Kidney capillary endothelial cell (primary cell): ENCODE measurements around the gene PRR33.

Experiments used
- DNase-seq: peaks from one replicate; pipeline ENCODE4 v3.0.0-alpha.2; 2018; ENCODE audit warnings: low spot score

PRR33 gene

GRCh38 chr11:1847006-1847735, 44.5 kb downstream of the PRR33 start:
- no peak for DNase-seq

- DNase-seq: no peak
Measured at GRCh38 chr11:1846453-1846932, 45.2 kb downstream of the PRR33 start.

GRCh38 chr11:1845561-1846452, 45.9 kb downstream of the PRR33 start:
- DNase-seq: no peak

- no peak for DNase-seq
Measured at GRCh38 chr11:1845095-1845429, 46.6 kb downstream of the PRR33 start.

GRCh38 chr11:1844221-1845094, 47.2 kb downstream of the PRR33 start:
- DNase-seq: peak; percentile 16

- no peak for DNase-seq
Measured at GRCh38 chr11:1843796-1844195, 47.9 kb downstream of the PRR33 start.

- DNase-seq: no peak
Measured at GRCh38 chr11:1843098-1843473, 48.6 kb downstream of the PRR33 start.

GRCh38 chr11:1842149-1843097, 49.3 kb downstream of the PRR33 start:
- no peak for DNase-seq

GRCh38 chr11:1841511-1842148, 50.1 kb downstream of the PRR33 start:
- no peak for DNase-seq

GRCh38 chr11:1840780-1841480, 50.8 kb downstream of the PRR33 start:
- no peak for DNase-seq

- DNase-seq: no peak
Measured at GRCh38 chr11:1839924-1840779, 51.5 kb downstream of the PRR33 start.

GRCh38 chr11:1839204-1839923, 52.3 kb downstream of the PRR33 start:
- no peak for DNase-seq

GRCh38 chr11:1838426-1839144, 53.1 kb downstream of the PRR33 start, which contains the start of gene TNNI2:
Gene TNNI2 (plus strand): TSS chr11:1838981. CDS start chr11:1839697, 716 bp downstream.
- no peak for DNase-seq
